NCI-H1105 treated with DMSO at 0.1 percent for 48 hours (cell line): Measurements from ENCODE around the gene KRTAP3-1.

Source experiments
- DNase-seq: peaks from one replicate; lab custom pipeline; 2025; lab: John Stamatoyannopoulos, UW

The KRTAP3-1 gene

DNA sequence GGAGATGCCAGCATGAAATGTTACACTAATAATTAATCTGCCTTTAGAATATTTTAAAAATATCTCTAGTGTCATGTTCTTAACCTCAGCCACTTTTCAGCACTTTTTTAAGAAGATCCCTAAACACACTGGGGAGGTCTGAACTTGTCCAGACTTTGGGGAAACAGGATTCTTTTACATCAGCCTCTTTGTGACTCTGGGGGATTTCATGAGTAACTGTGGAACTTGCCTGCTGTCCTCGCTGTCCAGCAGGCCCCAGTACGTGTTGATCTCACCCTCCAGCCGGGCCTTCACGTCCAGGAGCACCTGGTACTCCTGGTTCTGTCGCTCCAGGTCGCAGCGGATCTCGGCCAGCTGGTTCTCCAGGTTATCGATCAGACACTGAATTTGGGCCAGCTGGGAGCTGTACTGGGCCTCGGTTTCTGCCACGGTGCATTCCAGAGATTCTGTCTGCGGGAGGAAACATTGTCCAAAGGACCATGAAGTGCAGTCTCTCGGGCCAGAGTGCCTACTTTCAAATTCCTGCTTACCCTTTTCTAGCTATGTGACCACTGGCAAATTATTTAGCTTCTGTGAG is 30.3 kb downstream of the KRTAP3-1 start:
- DNase-seq: no peak

DNA sequence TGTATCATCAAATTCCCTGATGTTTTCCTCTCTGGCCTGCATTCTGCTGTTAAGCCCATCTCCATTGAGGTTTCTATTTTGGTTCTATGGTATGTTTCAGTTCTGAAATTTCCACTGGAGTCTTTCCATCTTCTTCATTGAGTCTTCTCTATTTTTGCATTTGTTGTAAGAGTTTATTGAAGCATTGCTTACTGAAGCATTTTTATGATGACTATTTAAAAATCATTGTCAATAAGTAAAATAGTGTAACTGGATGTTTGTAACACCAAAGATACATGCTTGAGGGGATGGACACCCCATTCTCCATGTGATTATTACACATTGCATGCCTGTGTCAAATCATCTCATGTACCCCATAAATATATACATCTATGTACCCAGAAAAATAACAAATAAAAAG is 33.4 kb downstream of the KRTAP3-1 start:
- DNase-seq: no peak

DNA sequence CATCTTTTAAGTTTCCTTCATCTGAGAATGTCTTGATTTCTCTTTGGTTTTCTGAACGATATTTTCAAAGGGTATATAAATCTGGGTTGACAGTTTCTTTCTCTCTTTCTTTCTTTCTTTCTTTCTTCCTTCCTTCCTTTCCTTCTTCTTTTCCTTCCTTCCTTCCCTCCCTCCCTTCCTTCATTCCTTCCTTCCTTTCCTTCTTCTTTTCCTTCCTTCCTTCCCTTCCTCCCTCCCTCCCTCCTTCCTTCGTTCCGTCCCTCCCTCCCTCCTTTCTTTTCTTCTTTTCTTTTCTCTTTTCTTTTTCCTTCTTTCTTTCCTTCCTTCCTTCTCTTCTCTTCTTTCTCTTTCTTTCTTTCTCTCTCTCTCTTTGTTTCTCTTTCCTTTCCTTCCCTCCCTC is 34.6 kb downstream of the KRTAP3-1 start:
- no peak for DNase-seq

DNA sequence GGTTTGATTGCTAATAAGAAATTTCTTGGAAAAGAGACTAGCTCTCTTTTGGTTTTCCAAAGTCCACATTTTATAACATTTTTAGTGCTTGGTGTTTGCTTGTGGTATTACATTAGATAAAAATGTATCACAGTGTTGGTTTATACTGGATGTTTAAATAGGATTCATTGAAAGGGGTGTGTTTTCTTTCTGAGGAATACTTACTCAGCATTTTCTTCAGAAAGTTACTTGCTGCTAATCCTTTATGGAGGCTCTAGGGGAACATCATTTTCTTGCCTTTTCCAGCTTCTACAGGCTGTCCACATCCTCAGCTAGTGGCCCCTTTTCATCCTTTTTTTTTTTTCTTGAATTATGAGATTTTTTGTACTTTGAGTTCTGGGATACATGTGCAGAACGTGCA is 41.3 kb downstream of the KRTAP3-1 start:
- no peak for DNase-seq

DNA sequence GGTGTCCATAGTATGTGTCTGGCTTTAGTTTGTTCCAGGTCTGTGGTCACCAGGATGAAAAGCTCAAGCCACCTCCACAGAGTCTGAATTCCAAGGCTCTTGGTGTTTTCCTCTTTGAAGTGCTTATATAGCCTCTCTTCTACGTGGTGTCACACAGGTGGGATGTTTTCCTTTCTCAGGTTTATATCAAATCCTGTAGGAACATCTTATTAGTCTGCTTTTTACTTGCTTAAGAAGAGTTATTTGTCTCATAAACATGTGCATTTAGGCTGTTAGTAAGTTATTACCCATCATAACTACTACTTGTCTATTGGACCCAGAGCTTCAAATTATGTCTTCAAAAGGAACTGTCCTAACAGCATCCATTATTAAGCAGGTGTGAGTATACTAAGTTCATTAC is 42.1 kb downstream of the KRTAP3-1 start, which contains the start of gene KRT39:
TSS of gene KRT39 (minus strand) at position 101 of the 400 bp plus-strand sequence. CDS start at position 9, 92 bp downstream.
- no peak for DNase-seq

DNA sequence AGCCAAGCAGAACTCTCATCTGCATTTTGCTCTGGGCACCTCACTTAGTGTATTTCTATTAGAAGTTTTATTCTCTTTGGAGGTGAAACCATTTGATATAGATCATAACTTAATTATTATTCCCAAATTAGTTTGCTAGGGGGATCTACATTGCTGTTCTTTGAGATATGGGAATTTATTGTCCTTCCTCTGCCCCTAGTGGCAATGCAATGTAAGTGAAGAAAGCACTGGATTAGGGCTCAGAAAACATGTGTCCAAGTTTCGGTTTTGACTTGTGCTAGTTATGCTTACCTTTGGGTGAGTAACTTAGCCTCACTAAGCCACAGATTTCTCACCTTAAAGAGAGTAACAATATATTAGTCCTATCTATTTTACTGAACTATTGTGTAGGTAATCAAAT is 45.1 kb downstream of the KRTAP3-1 start:
- no peak for DNase-seq

DNA sequence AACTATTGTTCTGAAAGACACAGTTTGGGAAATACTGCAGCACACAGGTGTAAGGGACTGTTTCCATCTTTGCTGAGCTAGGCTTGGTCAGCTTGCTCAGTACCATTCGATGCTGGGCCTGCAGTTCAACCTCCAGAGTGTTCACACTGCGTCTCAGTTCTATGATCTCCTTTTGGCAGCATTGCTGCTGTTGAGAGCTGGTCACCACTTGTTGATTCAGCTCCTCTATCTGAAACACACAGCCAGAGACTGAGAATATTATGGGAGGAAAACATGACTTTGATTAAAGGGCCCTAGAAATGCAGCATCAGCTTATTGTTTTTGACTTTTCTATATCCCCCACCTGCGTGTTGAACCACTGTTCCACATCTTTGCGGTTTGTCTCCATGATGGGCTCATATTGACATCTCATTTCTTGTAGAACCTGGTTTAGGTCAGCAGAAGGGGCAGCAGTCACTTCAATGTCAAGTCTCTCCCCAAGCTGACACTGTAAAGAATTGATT is 46.8 kb downstream of the KRTAP3-1 start:
- no peak for DNase-seq

DNA sequence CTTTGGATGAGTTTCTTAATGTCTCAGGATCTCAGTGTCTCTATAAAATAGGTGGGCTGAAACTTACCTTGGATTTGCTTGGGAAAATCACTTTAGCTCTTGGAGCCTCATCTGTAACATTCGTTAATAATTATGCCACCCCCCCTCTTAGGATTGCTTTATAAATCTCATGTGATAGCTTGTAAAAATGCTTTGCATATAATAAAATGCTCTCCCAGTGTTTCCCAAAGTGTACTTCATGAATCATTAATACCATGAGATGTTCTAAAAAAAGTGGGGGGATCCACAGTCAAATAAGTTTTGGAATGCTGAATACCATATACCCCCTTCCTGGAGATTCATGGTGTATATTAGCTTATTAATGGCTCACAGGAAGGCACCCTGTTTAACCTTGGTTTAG is 47.3 kb downstream of the KRTAP3-1 start:
- no peak for DNase-seq

DNA sequence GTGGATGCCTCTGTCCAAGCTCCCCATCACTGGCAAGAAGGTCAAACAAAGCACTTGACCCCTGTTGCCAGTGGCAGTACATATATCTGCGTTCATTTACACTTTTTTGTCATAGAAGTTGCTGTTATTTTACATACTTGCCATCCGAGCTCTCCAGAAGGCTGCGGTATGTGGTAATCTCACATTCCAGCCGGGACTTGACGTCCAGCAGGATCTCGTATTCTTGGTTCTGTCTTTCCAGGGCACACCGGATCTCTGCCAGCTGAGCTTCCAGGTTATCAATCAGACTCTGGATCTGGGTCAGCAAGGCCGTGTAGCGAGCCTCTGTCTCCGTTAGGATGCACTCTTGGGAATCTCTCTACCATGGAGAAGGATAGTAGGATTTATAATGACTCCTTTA is 48.8 kb downstream of the KRTAP3-1 start:
- no peak for DNase-seq
